HepG2 (cell line): ENCODE data around the gene STX5. TPM values are rescaled to one million over a fixed set of nuclear protein-coding genes. Genes with fewer than 3 reads are reported as not detected.

Experiments
- DR1 ChIP-seq: sonication (generic); formaldehyde crosslinking; IDR thresholded peaks from 2 replicates; pipeline ENCODE4 v1.8.0; 2021; ENCODE audit warnings: mild to moderate bottlenecking, missing genetic modification reagents, inconsistent platforms
- ELF3 ChIP-seq: IDR thresholded peaks from 2 replicates; pipeline ENCODE4 v1.6.1; 2016; ENCODE audit warnings: missing genetic modification reagents, missing compliant biosample characterization
- FLYWCH1 ChIP-seq: sonication (generic); formaldehyde crosslinking; IDR thresholded peaks from 2 replicates; pipeline ENCODE4 v1.8.1; 2023; ENCODE audit warnings: mild to moderate bottlenecking, missing genetic modification reagents
- HDAC1 ChIP-seq: sonication (generic); formaldehyde crosslinking; IDR thresholded peaks from 2 replicates; pipeline ENCODE4 v1.5.1; 2020; ENCODE audit warnings: mild to moderate bottlenecking, missing genetic modification reagents
- MBD4 ChIP-seq: IDR thresholded peaks from 2 replicates; pipeline ENCODE4 v1.6.1; 2012; ENCODE audit warnings: low read length, inconsistent platforms, borderline replicate concordance
- NAIF1 ChIP-seq: sonication (generic); formaldehyde crosslinking; IDR thresholded peaks from 2 replicates; pipeline ENCODE4 v1.5.0; 2020; ENCODE audit warnings: mild to moderate bottlenecking, missing genetic modification reagents, borderline replicate concordance
- NFYB ChIP-seq: sonication (generic); formaldehyde crosslinking; IDR thresholded peaks from 2 replicates; pipeline ENCODE4 v1.4.0; 2020; ENCODE audit warnings: missing genetic modification reagents
- SRY ChIP-seq: sonication (generic); formaldehyde crosslinking; IDR thresholded peaks from 2 replicates; pipeline ENCODE4 v1.8.0; 2022; ENCODE audit warnings: mild to moderate bottlenecking, missing genetic modification reagents
- SUZ12 ChIP-seq: fragments of 150-350 bp; IDR thresholded peaks from 2 replicates; pipeline ENCODE4 v1.6.1; 2014; ENCODE audit warnings: low read depth, low read length
- ZNF138 ChIP-seq: sonication (generic); formaldehyde crosslinking; IDR thresholded peaks from 2 replicates; pipeline ENCODE4 v1.5.0; 2020; ENCODE audit warnings: mild to moderate bottlenecking, low read depth, missing genetic modification reagents
- ZNF235 ChIP-seq: sonication (generic); formaldehyde crosslinking; IDR thresholded peaks from 2 replicates; pipeline ENCODE4 v1.8.1; 2023; ENCODE audit warnings: mild to moderate bottlenecking, missing genetic modification reagents, borderline replicate concordance
- ZNF251 ChIP-seq: sonication (generic); formaldehyde crosslinking; IDR thresholded peaks from 2 replicates; pipeline ENCODE4 v1.9.0; 2021; ENCODE audit warnings: mild to moderate bottlenecking, missing genetic modification reagents
- ZNF282 ChIP-seq: fragments of 450-650 bp; IDR thresholded peaks from 2 replicates; pipeline ENCODE4 v1.6.1; 2018; ENCODE audit not compliant: partially characterized antibody
- ZNF484 ChIP-seq: sonication (generic); formaldehyde crosslinking; IDR thresholded peaks from 2 replicates; pipeline ENCODE4 v1.5.1; 2020; ENCODE audit warnings: mild to moderate bottlenecking, low read depth, missing genetic modification reagents, borderline replicate concordance
- ZNF552 ChIP-seq: sonication (generic); formaldehyde crosslinking; IDR thresholded peaks from 2 replicates; pipeline ENCODE4 v1.9.0; 2022; ENCODE audit warnings: missing genetic modification reagents, mild to moderate bottlenecking, borderline replicate concordance
- ZNF720 ChIP-seq: sonication (generic); formaldehyde crosslinking; IDR thresholded peaks from 2 replicates; pipeline ENCODE4 v1.4.0; 2020; ENCODE audit warnings: missing genetic modification reagents
- ZNF891 ChIP-seq: sonication (generic); formaldehyde crosslinking; IDR thresholded peaks from 2 replicates; pipeline ENCODE4 v1.5.0; 2020; ENCODE audit warnings: mild to moderate bottlenecking, missing genetic modification reagents
- polyA plus RNA-seq, 8 experiments: library from polyadenylated mRNA; depleted of rRNA in 3 of 8; stranded (reverse) in 7 of 8; unstranded in 1 of 8; fragments of >200 nt; fragmentation: Illumina TruSeq in 4 of 8; extraction: Trizol in 4 of 8; gene quantifications; 2 replicates each; pipeline versions ENCODE4 v1.2.1 to v1.2.3, GENCODE V29; 2011 to 2016; ENCODE audit warnings: low read depth in 4 of 8, missing spikeins in 1 of 8, mixed read lengths in 1 of 8; ENCODE audit not compliant: insufficient read depth in 1 of 8
- total RNA-seq, 5 experiments: library from RNA; depleted of rRNA; stranded (reverse); fragments of >200 nt; fragmentation: Illumina TruSeq; extraction: Trizol; gene quantifications; 2 replicates each; pipeline ENCODE4 v1.2.3, GENCODE V29; 2016; ENCODE audit warnings: low read depth in 1 of 5
- TF ChIP-seq, protein P1 (sequence below): sonication (generic); formaldehyde crosslinking; IDR thresholded peaks from 2 replicates; pipeline ENCODE4 v1.5.0; 2020; ENCODE audit warnings: mild to moderate bottlenecking, missing genetic modification reagents, borderline replicate concordance

Gene STX5
- total and polyA plus RNA-seq, 2 of the 13 experiments (the other 11 are each of a cell fraction or from before 2014, with no cell fraction given) = 26.9 to 30.0 TPM

DNA sequence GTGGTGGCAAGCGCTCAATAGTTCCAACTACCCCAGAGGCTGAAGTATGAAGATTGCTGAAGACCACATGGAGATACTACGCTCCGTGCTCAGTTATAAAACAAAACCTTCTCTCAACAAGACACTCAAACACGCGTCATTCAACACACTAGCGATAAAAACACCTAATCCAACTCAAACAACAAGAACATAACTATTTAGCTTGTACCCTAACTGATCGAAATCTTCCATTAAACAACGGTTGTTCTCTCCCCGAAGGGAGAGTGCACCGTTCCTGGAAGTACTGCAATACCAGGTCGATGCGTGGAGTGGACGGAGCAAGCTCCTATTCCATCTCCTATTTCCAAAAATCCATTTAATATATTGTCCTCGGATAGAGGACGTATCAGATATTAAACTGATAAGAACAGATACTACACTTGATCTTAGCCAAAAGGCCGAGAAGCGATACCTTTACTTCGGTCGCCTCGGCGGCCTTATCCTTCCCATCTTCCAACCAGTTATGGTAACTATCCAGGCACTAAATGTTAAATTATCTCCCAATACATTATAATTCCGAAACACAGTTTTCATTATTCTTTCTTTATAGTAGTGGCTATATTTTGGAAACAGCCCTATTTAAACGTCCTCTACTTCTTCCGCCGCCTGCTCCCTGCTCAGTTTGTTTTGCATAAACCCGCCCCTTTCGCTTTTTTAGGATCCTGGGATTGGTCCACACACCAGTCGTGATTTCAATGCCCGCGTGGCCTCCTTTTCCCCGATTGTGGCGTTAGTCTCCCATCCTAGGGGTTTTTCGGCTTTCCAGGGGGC, 9.7 kb upstream of the STX5 start (continued):
- TF ChIP-seq ZNF484 (no peak), ZNF552 (0 out of 2 replicates have a peak, but pooled peaks have one; percentile 52), ZNF251 (no peak; the same call in 1 of the 2 replicates), HDAC1 (CRISPR knock-in tag) (no peak), ZNF720 (0 out of 2 replicates have a peak, but pooled peaks have one; percentile 77), DR1 (peak; percentile 57), MBD4 (peak; percentile 100), ZNF138 (CRISPR knock-in tag) (no peak), ZNF282 (no peak), ELF3 (CRISPR knock-in tag) (peak; percentile 87), NAIF1 (CRISPR knock-in tag) (peak; percentile 85), ZNF235 (CRISPR knock-in tag) (no peak; the same call in 1 of the 2 replicates), SUZ12 (no peak), FLYWCH1 (CRISPR knock-in tag) (no peak), ZNF891 (CRISPR knock-in tag) (no peak), SRY (CRISPR knock-in tag) (no peak; the same call in 1 of the 2 replicates), NFYB (CRISPR knock-in tag) (peak; percentile 68)
- TF ChIP-seq, protein P1, sequence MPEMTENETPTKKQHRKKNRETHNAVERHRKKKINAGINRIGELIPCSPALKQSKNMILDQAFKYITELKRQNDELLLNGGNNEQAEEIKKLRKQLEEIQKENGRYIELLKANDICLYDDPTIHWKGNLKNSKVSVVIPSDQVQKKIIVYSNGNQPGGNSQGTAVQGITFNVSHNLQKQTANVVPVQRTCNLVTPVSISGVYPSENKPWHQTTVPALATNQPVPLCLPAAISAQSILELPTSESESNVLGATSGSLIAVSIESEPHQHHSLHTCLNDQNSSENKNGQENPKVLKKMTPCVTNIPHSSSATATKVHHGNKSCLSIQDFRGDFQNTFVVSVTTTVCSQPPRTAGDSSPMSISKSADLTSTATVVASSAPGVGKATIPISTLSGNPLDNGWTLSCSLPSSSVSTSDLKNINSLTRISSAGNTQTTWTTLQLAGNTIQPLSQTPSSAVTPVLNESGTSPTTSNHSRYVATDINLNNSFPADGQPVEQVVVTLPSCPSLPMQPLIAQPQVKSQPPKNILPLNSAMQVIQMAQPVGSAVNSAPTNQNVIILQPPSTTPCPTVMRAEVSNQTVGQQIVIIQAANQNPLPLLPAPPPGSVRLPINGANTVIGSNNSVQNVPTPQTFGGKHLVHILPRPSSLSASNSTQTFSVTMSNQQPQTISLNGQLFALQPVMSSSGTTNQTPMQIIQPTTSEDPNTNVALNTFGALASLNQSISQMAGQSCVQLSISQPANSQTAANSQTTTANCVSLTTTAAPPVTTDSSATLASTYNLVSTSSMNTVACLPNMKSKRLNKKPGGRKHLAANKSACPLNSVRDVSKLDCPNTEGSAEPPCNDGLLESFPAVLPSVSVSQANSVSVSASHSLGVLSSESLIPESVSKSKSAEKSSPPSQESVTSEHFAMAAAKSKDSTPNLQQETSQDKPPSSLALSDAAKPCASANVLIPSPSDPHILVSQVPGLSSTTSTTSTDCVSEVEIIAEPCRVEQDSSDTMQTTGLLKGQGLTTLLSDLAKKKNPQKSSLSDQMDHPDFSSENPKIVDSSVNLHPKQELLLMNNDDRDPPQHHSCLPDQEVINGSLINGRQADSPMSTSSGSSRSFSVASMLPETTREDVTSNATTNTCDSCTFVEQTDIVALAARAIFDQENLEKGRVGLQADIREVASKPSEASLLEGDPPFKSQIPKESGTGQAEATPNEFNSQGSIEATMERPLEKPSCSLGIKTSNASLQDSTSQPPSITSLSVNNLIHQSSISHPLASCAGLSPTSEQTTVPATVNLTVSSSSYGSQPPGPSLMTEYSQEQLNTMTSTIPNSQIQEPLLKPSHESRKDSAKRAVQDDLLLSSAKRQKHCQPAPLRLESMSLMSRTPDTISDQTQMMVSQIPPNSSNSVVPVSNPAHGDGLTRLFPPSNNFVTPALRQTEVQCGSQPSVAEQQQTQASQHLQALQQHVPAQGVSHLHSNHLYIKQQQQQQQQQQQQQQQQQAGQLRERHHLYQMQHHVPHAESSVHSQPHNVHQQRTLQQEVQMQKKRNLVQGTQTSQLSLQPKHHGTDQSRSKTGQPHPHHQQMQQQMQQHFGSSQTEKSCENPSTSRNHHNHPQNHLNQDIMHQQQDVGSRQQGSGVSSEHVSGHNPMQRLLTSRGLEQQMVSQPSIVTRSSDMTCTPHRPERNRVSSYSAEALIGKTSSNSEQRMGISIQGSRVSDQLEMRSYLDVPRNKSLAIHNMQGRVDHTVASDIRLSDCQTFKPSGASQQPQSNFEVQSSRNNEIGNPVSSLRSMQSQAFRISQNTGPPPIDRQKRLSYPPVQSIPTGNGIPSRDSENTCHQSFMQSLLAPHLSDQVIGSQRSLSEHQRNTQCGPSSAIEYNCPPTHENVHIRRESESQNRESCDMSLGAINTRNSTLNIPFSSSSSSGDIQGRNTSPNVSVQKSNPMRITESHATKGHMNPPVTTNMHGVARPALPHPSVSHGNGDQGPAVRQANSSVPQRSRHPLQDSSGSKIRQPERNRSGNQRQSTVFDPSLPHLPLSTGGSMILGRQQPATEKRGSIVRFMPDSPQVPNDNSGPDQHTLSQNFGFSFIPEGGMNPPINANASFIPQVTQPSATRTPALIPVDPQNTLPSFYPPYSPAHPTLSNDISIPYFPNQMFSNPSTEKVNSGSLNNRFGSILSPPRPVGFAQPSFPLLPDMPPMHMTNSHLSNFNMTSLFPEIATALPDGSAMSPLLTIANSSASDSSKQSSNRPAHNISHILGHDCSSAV (CRISPR knock-in tag) = peak; percentile 46; the same call in 1 of the 2 replicates
